ENCODE measurements around the gene VAMP8.

The VAMP8 gene

GRCh38 chr2:85577386-85578242, at the start of gene VAMP8:
TSS of gene VAMP8 (plus strand) at chr2:85577586. CDS start at chr2:85577647, 61 bp downstream.
- no peaks in the 10 kb centered on the region for H3K4me1 ChIP-seq (ENCODE audit: control insufficient read depth, insufficient read depth, low read length)
- H3K9ac ChIP-seq (ENCODE audit: low read length): peak within 1 kb of the TSS; percentile 74
- H3K27me3 ChIP-seq (ENCODE audit: control insufficient read depth, insufficient read depth, low read length): no peaks in the 10 kb centered on the region
- H3K36me3 ChIP-seq (ENCODE audit: control insufficient read depth, insufficient read depth, low read length): peaks cover 2% of the 10 kb centered on the region
- peak within 1 kb of the TSS; percentile 66 for H3K4me3 ChIP-seq (ENCODE audit: low read length)
- H3K27ac ChIP-seq (ENCODE audit: low read depth, low read length): peak within 1 kb of the TSS; percentile 27

- no peaks in the 10 kb centered on the region for H3K27me3 ChIP-seq (ENCODE audit: control insufficient read depth, insufficient read depth, low read length)
- H3K36me3 ChIP-seq (ENCODE audit: control insufficient read depth, insufficient read depth, low read length): no peaks in the 10 kb centered on the region
Measured at GRCh38 chr2:85527787-85528186, 49.6 kb upstream of the VAMP8 start.

GRCh38 chr2:85528355-85528754, 49.0 kb upstream of the VAMP8 start:
- H3K9ac ChIP-seq (ENCODE audit: low read length): no peak overlapping the region
- H3K27ac ChIP-seq (ENCODE audit: low read depth, low read length): no peak overlapping the region
- H3K4me3 ChIP-seq (ENCODE audit: low read length): no peak overlapping the region
- no peaks in the 10 kb centered on the region for H3K36me3 ChIP-seq (ENCODE audit: control insufficient read depth, insufficient read depth, low read length)
- H3K27me3 ChIP-seq (ENCODE audit: control insufficient read depth, insufficient read depth, low read length): no peaks in the 10 kb centered on the region
- H3K4me1 ChIP-seq (ENCODE audit: control insufficient read depth, insufficient read depth, low read length): peaks cover 19% of the 10 kb centered on the region

More at GRCh38 chr2:85527787-85528186, 49.6 kb upstream of the VAMP8 start:
- no peak overlapping the region for H3K27ac ChIP-seq (ENCODE audit: low read depth, low read length)
- no peak overlapping the region for H3K9ac ChIP-seq (ENCODE audit: low read length)
- H3K4me3 ChIP-seq (ENCODE audit: low read length): no peak overlapping the region
- peaks cover 19% of the 10 kb centered on the region for H3K4me1 ChIP-seq (ENCODE audit: control insufficient read depth, insufficient read depth, low read length)

- H3K27ac ChIP-seq (ENCODE audit: low read depth, low read length): no peak overlapping the region
- peaks cover 5% of the 10 kb centered on the region for H3K4me1 ChIP-seq (ENCODE audit: control insufficient read depth, insufficient read depth, low read length)
- H3K36me3 ChIP-seq (ENCODE audit: control insufficient read depth, insufficient read depth, low read length): no peaks in the 10 kb centered on the region
- H3K4me3 ChIP-seq (ENCODE audit: low read length): no peak overlapping the region
- H3K27me3 ChIP-seq (ENCODE audit: control insufficient read depth, insufficient read depth, low read length): no peaks in the 10 kb centered on the region
- H3K9ac ChIP-seq (ENCODE audit: low read length): no peak overlapping the region
Measured at GRCh38 chr2:85529809-85530208, 47.6 kb upstream of the VAMP8 start.

GRCh38 chr2:85531589-85531988, 45.8 kb upstream of the VAMP8 start:
- Histone ChIP-seq H3K4me3 (ENCODE audit: low read length) (no peak overlapping the region), H3K4me1 (ENCODE audit: control insufficient read depth, insufficient read depth, low read length) (peaks cover 4% of the 10 kb centered on the region), H3K27me3 (ENCODE audit: control insufficient read depth, insufficient read depth, low read length) (no peaks in the 10 kb centered on the region), H3K9ac (ENCODE audit: low read length) (no peak overlapping the region), H3K27ac (ENCODE audit: low read depth, low read length) (no peak overlapping the region), H3K36me3 (ENCODE audit: control insufficient read depth, insufficient read depth, low read length) (no peaks in the 10 kb centered on the region)

- no peaks in the 10 kb centered on the region for H3K36me3 ChIP-seq (ENCODE audit: control insufficient read depth, insufficient read depth, low read length)
- H3K27me3 ChIP-seq (ENCODE audit: control insufficient read depth, insufficient read depth, low read length): no peaks in the 10 kb centered on the region
- H3K4me1 ChIP-seq (ENCODE audit: control insufficient read depth, insufficient read depth, low read length): peaks cover 12% of the 10 kb centered on the region
- no peak overlapping the region for H3K27ac ChIP-seq (ENCODE audit: low read depth, low read length)
- H3K9ac ChIP-seq (ENCODE audit: low read length): no peak overlapping the region
- no peak overlapping the region for H3K4me3 ChIP-seq (ENCODE audit: low read length)
Measured at GRCh38 chr2:85534099-85534498, 43.3 kb upstream of the VAMP8 start.

GRCh38 chr2:85534881-85535280, 42.5 kb upstream of the VAMP8 start:
- H3K27ac ChIP-seq (ENCODE audit: low read depth, low read length): no peak overlapping the region
- peaks cover 12% of the 10 kb centered on the region for H3K4me1 ChIP-seq (ENCODE audit: control insufficient read depth, insufficient read depth, low read length)
- no peaks in the 10 kb centered on the region for H3K27me3 ChIP-seq (ENCODE audit: control insufficient read depth, insufficient read depth, low read length)
- no peak overlapping the region for H3K9ac ChIP-seq (ENCODE audit: low read length)
- H3K4me3 ChIP-seq (ENCODE audit: low read length): no peak overlapping the region
- no peaks in the 10 kb centered on the region for H3K36me3 ChIP-seq (ENCODE audit: control insufficient read depth, insufficient read depth, low read length)

- Histone ChIP-seq H3K27me3 (ENCODE audit: control insufficient read depth, insufficient read depth, low read length) (no peaks in the 10 kb centered on the region), H3K4me1 (ENCODE audit: control insufficient read depth, insufficient read depth, low read length) (peaks cover 17% of the 10 kb centered on the region), H3K36me3 (ENCODE audit: control insufficient read depth, insufficient read depth, low read length) (peaks cover 1% of the 10 kb centered on the region), H3K27ac (ENCODE audit: low read depth, low read length) (peak overlapping the region; percentile 100), H3K9ac (ENCODE audit: low read length) (no peak overlapping the region), H3K4me3 (ENCODE audit: low read length) (no peak overlapping the region)
Measured at GRCh38 chr2:85536479-85536878, 40.9 kb upstream of the VAMP8 start.

GRCh38 chr2:85537600-85538506, 39.5 kb upstream of the VAMP8 start:
- Histone ChIP-seq H3K27ac (ENCODE audit: low read depth, low read length) (peak overlapping the region; percentile 100), H3K9ac (ENCODE audit: low read length) (peak overlapping the region; percentile 97), H3K36me3 (ENCODE audit: control insufficient read depth, insufficient read depth, low read length) (peaks cover 15% of the 10 kb centered on the region), H3K4me3 (ENCODE audit: low read length) (peak overlapping the region; percentile 100), H3K27me3 (ENCODE audit: control insufficient read depth, insufficient read depth, low read length) (no peaks in the 10 kb centered on the region), H3K4me1 (ENCODE audit: control insufficient read depth, insufficient read depth, low read length) (peaks cover 30% of the 10 kb centered on the region)

GRCh38 chr2:85538507-85539360, 38.7 kb upstream of the VAMP8 start, which contains the start of gene MAT2A:
TSS of gene MAT2A (plus strand) at chr2:85539168. CDS start at chr2:85539288, 120 bp downstream.
- Histone ChIP-seq H3K4me3 (ENCODE audit: low read length) (peak within 1 kb of the TSS; percentile 100), H3K4me1 (ENCODE audit: control insufficient read depth, insufficient read depth, low read length) (peaks cover 30% of the 10 kb centered on the region), H3K36me3 (ENCODE audit: control insufficient read depth, insufficient read depth, low read length) (peaks cover 18% of the 10 kb centered on the region), H3K9ac (ENCODE audit: low read length) (peak within 1 kb of the TSS; percentile 100), H3K27ac (ENCODE audit: low read depth, low read length) (peak within 1 kb of the TSS; percentile 100), H3K27me3 (ENCODE audit: control insufficient read depth, insufficient read depth, low read length) (no peaks in the 10 kb centered on the region)

- Histone ChIP-seq H3K9ac (ENCODE audit: low read length) (peak overlapping the region; percentile 100), H3K36me3 (ENCODE audit: control insufficient read depth, insufficient read depth, low read length) (peaks cover 23% of the 10 kb centered on the region), H3K27ac (ENCODE audit: low read depth, low read length) (peak overlapping the region; percentile 100), H3K4me1 (ENCODE audit: control insufficient read depth, insufficient read depth, low read length) (peaks cover 32% of the 10 kb centered on the region), H3K4me3 (ENCODE audit: low read length) (peak overlapping the region; percentile 100), H3K27me3 (ENCODE audit: control insufficient read depth, insufficient read depth, low read length) (no peaks in the 10 kb centered on the region)
Measured at GRCh38 chr2:85539361-85540132, 37.8 kb upstream of the VAMP8 start.
